ENCODE data around the gene HSD17B1.

HSD17B1 gene

DNA sequence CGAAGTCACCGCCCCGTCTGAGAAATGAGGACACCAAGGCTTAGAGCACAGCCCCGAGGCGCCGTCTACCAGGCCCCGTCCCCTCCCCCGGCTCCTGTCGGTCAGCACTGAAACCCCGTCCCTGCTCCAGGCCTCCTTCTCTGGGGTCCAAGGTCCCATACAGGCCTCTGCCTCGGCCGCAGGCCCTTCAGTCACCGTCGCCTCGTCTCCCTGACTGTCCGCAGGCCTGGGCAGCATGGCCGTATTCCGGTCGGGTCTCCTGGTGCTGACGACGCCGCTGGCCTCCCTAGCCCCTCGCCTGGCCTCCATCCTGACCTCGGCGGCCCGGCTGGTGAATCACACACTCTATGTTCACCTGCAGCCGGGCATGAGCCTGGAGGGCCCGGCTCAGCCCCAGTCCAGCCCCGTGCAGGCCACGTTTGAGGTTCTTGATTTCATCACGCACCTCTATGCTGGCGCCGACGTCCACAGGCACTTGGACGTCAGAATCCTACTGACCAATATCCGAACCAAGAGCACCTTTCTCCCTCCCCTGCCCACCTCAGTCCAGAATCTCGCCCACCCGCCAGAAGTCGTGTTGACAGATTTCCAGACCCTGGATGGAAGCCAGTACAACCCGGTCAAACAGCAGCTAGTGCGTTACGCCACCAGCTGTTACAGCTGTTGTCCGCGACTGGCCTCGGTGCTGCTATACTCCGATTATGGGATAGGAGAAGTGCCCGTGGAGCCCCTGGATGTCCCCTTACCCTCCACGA is 9.8 kb downstream of the HSD17B1 start:
- DNase-seq (ENCODE audit: low read depth, low spot score), result no peak
- H3K4me3 ChIP-seq (ENCODE audit: low read depth, low read length), result peak overlapping the region; percentile 75
- in situ Hi-C loops (cut with HindIII; ENCODE audit: low sequenced_read_pairs), result no loop called here
- TF ChIP-seq, protein P1, sequence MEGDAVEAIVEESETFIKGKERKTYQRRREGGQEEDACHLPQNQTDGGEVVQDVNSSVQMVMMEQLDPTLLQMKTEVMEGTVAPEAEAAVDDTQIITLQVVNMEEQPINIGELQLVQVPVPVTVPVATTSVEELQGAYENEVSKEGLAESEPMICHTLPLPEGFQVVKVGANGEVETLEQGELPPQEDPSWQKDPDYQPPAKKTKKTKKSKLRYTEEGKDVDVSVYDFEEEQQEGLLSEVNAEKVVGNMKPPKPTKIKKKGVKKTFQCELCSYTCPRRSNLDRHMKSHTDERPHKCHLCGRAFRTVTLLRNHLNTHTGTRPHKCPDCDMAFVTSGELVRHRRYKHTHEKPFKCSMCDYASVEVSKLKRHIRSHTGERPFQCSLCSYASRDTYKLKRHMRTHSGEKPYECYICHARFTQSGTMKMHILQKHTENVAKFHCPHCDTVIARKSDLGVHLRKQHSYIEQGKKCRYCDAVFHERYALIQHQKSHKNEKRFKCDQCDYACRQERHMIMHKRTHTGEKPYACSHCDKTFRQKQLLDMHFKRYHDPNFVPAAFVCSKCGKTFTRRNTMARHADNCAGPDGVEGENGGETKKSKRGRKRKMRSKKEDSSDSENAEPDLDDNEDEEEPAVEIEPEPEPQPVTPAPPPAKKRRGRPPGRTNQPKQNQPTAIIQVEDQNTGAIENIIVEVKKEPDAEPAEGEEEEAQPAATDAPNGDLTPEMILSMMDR (IDR thresholded peaks at IDR 0.05; ENCODE audit: low read depth, low read length), result no peak

DNA sequence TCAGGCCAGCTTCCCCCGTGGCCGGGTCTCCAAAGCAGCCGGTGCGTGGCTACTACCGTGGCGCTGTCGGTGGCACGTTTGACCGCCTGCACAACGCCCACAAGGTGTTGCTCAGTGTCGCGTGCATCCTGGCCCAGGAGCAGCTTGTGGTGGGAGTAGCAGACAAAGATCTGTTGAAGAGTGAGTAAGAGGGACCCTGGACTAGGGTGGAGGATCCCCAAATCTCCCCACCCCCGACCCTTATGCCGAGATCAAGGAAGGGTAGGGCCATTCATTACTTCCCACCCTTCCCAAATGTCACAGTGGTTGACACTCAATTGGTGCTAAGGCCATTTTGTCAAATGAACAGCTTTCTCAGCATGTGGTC is 10.4 kb downstream of the HSD17B1 start:
- H3K4me3 ChIP-seq (ENCODE audit: low read depth, low read length), result peak overlapping the region; percentile 75
- in situ Hi-C loops (cut with HindIII; ENCODE audit: low sequenced_read_pairs), result no loop called here

DNA sequence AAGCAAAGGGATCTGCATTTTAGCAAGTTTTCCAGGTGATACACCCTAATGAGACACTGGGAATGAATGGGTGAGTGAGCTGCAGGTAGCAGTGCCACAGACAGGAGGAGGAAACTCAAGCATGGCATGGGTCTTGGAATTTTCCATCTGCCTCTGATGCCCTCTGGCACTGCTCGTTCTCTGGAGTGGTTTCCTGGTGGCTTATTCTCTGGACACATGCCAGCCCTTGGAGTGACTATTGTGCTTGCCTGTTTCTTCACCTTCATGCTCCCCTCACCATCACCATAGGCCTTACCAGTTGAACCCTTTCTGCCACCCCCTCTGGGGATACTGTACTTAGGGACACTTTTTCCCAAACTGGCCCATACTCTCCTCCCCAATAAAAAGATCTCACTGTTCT is 10.8 kb downstream of the HSD17B1 start:
- TF ChIP-seq, protein P1 (IDR thresholded peaks at IDR 0.05; ENCODE audit: low read depth, low read length), result no peak
- in situ Hi-C loops (cut with HindIII; ENCODE audit: low sequenced_read_pairs), result no loop called here
- no peak overlapping the region for H3K4me3 ChIP-seq (ENCODE audit: low read depth, low read length)
- no peak for DNase-seq (ENCODE audit: low read depth, low spot score)

More for the DNA sequence above, 10.4 kb downstream of the HSD17B1 start:
- TF ChIP-seq, protein P1 (IDR thresholded peaks at IDR 0.05; ENCODE audit: low read depth, low read length), result no peak
- DNase-seq (ENCODE audit: low read depth, low spot score), result no peak

DNA sequence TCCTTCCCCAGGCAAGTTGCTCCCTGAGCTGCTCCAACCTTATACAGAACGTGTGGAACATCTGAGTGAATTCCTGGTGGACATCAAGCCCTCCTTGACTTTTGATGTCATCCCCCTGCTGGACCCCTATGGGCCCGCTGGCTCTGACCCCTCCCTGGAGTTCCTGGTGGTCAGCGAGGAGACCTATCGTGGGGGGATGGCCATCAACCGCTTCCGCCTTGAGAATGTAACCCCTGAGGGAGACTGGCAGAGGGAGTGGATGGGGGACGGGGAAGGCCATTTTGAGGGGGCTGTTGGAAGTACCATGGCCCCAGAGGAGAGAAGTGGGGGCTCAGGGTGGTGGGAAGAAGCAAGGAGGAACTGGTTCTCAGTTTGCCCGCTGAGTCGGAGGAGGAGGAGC is 11.2 kb downstream of the HSD17B1 start:
- H3K4me3 ChIP-seq (ENCODE audit: low read depth, low read length), result no peak overlapping the region
- no peak for DNase-seq (ENCODE audit: low read depth, low spot score)
- in situ Hi-C loops (cut with HindIII; ENCODE audit: low sequenced_read_pairs), result no loop called here

DNA sequence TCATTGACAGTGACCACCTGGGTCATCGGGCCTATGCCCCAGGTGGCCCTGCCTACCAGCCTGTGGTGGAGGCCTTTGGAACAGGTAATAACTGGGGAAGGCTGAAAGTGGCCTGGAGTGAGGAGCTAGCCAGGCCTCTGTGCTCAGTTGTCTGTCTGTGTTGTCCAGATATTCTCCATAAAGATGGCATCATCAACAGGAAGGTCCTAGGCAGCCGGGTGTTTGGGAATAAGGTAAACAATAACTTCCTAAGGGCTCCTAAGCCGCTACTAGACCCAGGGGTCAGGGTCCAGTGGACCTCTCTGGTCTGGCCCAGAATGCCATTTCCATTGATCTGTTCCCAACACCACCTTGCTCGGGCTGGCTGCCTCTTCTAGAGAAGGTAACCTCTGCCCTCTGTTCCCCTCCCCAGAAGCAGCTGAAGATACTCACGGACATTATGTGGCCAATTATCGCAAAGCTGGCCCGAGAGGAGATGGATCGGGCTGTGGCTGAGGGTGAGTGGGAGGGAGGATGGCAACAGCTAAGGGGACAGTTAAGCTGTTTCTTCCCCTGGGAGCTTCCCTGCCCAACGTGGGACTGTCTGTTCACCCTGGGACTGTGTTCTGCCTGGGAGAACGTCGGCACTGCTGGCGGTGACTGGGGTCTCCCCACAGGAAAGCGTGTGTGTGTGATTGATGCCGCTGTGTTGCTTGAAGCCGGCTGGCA is 12.2 kb downstream of the HSD17B1 start:
- DNase-seq (ENCODE audit: low read depth, low spot score), result no peak
- TF ChIP-seq, protein P1 (IDR thresholded peaks at IDR 0.05; ENCODE audit: low read depth, low read length), result no peak
- in situ Hi-C loops (cut with HindIII; ENCODE audit: low sequenced_read_pairs), result no loop called here
- H3K4me3 ChIP-seq (ENCODE audit: low read depth, low read length), result no peak overlapping the region

More for the DNA sequence above, 11.2 kb downstream of the HSD17B1 start:
- TF ChIP-seq, protein P1 (IDR thresholded peaks at IDR 0.05; ENCODE audit: low read depth, low read length), result no peak

DNA sequence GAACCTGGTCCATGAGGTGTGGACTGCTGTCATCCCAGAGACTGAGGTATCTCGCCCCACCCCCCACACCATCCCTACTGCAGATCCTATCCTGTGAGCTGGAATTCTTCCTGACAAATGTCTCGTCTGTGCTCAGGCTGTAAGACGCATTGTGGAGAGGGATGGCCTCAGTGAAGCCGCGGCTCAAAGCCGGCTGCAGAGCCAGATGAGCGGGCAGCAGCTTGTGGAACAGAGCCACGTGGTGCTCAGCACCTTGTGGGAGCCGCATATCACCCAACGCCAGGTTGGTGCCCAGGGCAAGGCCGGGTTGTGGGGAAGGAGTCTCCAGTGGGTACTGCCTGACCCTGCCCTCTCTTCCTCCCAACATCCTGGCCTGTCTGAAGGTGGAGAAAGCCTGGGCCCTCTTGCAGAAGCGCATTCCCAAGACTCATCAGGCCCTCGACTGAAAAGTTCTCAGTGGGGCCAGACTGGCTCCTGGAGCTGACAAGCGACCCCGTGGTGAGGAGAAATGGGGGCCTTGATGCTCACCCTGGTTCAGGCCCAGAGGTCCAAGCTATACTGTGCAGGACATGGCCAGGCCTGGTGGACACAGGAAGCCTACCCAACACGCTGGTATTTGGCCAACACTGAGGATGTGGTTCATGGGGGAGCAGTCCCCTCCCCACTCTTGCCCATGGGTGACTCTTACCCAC is 12.9 kb downstream of the HSD17B1 start:
- no peak overlapping the region for H3K4me3 ChIP-seq (ENCODE audit: low read depth, low read length)
- TF ChIP-seq, protein P1 (IDR thresholded peaks at IDR 0.05; ENCODE audit: low read depth, low read length), result no peak
- in situ Hi-C loops (cut with HindIII; ENCODE audit: low sequenced_read_pairs), result no loop called here
- no peak for DNase-seq (ENCODE audit: low read depth, low spot score)
